A673 (cell line): ENCODE measurements around the gene OR4A16.

Experiments used
- EZH2 ChIP-seq: fragments of 200-600 bp; sonication (generic); IDR thresholded peaks from 2 replicates; pipeline ENCODE4 v1.6.1; 2017; ENCODE audit warnings: borderline replicate concordance, low read depth, mild to moderate bottlenecking, mixed read lengths, antibody characterized with exemption, low read length; ENCODE audit not compliant: poor library complexity, severe bottlenecking
- TF ChIP-seq, protein P1 (sequence below): fragments of 300-800, 200-600 bp; sonication (generic); conservative IDR thresholded peaks from 2 replicates; pipeline ENCODE4 v1.5.1; 2017; ENCODE audit warnings: low read depth, mild to moderate bottlenecking, antibody characterized with exemption, low read length, moderate library complexity, mixed read lengths

- TF ChIP-seq, protein P1, sequence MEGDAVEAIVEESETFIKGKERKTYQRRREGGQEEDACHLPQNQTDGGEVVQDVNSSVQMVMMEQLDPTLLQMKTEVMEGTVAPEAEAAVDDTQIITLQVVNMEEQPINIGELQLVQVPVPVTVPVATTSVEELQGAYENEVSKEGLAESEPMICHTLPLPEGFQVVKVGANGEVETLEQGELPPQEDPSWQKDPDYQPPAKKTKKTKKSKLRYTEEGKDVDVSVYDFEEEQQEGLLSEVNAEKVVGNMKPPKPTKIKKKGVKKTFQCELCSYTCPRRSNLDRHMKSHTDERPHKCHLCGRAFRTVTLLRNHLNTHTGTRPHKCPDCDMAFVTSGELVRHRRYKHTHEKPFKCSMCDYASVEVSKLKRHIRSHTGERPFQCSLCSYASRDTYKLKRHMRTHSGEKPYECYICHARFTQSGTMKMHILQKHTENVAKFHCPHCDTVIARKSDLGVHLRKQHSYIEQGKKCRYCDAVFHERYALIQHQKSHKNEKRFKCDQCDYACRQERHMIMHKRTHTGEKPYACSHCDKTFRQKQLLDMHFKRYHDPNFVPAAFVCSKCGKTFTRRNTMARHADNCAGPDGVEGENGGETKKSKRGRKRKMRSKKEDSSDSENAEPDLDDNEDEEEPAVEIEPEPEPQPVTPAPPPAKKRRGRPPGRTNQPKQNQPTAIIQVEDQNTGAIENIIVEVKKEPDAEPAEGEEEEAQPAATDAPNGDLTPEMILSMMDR: no peak
- TF ChIP-seq EZH2: no peak
Observed at GRCh38 chr11:55324500-55324899, 18.5 kb upstream of the OR4A16 start.
